Bronchial epithelial cell (primary cell): ENCODE data around the gene NEDD1. TPM values are rescaled to one million over a fixed set of nuclear protein-coding genes. Genes with fewer than 3 reads are reported as not detected.

Experiments
- DNase-seq: peaks from one replicate; pipeline ENCODE4 v3.0.0-alpha.2; 2010; ENCODE audit warnings: low read depth
- FAIRE-seq: peaks from 2 replicates; lab custom pipeline; 2011; peaks lifted over from hg19 to GRCh38; lab: Jason Lieb, UNC
- H3K27me3 ChIP-seq: 2 replicates; pipeline ENCODE4 v1.5.1; 2011; ENCODE audit warnings: low read length; ENCODE audit not compliant: control insufficient read depth, insufficient read depth
- H3K36me3 ChIP-seq: 2 replicates; pipeline ENCODE4 v1.5.1; 2011; ENCODE audit warnings: low read length; ENCODE audit not compliant: control insufficient read depth, insufficient read depth
- H3K4me3 ChIP-seq: 2 replicates; pipeline ENCODE4 v1.5.1; 2011; ENCODE audit warnings: mild to moderate bottlenecking, low read depth, low read length, control low read depth
- total RNA-seq: library from RNA; depleted of rRNA; stranded (reverse); fragments of >200 nt; gene quantifications from 2 replicates; pipeline ENCODE4 v1.2.1, GENCODE V29; 2014
- TF ChIP-seq, protein P1 (sequence below): IDR thresholded peaks from 2 replicates; pipeline ENCODE4 v1.5.1; 2011; ENCODE audit warnings: mild to moderate bottlenecking, moderate library complexity, low read length, control low read depth, inconsistent platforms; ENCODE audit not compliant: insufficient read depth, severe bottlenecking

The NEDD1 gene
- total RNA-seq, 1 donor from 2014 or later, result 35.3 TPM

DNA sequence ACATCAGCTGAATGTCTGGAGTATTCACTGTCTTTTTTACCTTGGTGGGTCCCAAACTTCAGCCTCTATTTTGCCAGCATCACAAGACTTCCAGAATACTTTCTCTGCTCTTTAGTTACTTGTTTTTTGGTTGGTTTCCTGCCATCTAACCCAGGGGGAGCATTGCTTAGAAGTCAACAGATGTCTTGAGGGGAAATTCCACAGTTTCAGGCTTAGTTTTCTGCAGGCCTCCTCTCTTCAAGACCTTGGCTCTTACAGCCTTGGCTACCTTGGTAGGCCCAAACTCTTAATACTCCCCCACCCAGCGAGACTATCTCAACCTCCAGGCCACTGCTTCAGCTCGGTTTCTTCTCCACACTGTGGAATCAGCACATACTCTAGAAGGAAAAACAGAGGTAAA, 41.7 kb downstream of the NEDD1 start:
- FAIRE-seq, result no peak
- TF ChIP-seq, protein P1, sequence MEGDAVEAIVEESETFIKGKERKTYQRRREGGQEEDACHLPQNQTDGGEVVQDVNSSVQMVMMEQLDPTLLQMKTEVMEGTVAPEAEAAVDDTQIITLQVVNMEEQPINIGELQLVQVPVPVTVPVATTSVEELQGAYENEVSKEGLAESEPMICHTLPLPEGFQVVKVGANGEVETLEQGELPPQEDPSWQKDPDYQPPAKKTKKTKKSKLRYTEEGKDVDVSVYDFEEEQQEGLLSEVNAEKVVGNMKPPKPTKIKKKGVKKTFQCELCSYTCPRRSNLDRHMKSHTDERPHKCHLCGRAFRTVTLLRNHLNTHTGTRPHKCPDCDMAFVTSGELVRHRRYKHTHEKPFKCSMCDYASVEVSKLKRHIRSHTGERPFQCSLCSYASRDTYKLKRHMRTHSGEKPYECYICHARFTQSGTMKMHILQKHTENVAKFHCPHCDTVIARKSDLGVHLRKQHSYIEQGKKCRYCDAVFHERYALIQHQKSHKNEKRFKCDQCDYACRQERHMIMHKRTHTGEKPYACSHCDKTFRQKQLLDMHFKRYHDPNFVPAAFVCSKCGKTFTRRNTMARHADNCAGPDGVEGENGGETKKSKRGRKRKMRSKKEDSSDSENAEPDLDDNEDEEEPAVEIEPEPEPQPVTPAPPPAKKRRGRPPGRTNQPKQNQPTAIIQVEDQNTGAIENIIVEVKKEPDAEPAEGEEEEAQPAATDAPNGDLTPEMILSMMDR, result no peak
- Histone ChIP-seq H3K36me3 (no peaks in the 10 kb centered on the region), H3K27me3 (no peaks in the 10 kb centered on the region), H3K4me3 (no peak overlapping the region)
- no peak for DNase-seq

DNA sequence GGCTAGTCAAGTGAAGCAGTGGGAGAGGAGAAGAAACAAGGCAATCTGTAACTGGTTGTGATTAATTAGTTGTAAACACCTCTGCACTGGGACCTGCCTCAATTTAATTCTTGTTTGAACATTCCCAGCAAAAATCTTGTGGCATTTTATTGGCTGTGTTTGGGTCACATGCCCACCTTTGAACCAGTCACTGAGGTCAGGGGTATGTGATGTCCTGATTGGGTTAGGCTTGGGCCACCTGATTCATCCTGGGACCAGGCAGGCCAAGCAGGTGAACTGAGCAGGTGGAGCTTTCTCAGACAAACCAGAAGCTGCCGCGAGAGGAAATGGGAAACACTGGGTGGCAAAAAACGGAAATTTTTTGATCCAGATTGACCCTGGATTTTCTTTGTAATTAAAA, 72.5 kb downstream of the NEDD1 start:
- TF ChIP-seq, protein P1, result no peak

DNA sequence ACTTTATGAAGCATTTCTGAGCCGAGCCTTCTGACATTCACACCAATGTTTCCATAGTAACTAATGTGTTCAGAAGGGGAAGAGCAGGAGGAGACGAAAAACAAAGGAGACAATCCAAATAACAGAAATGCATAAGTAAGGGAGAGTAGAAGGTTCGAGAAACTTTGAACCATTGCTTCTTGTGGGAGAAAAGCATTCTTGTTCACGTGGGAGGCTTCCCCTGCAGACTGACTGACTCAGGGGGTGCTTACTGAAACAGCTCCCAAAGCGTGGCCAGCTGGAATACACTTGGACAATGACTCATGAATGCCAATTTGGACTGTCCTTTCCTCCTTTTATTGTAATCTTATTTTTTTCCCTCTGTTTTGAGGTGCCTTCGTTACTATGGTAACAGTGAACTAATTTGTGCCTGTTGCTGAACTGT, 73.9 kb downstream of the NEDD1 start:
- Histone ChIP-seq H3K36me3 (no peaks in the 10 kb centered on the region), H3K4me3 (no peak overlapping the region), H3K27me3 (peaks cover 4% of the 10 kb centered on the region)
- TF ChIP-seq, protein P1, result no peak
- FAIRE-seq (no peak), DNase-seq (peak; percentile 39)

More for the DNA sequence above, 72.5 kb downstream of the NEDD1 start:
- FAIRE-seq, result no peak
- no peaks in the 10 kb centered on the region for H3K27me3 ChIP-seq
- H3K4me3 ChIP-seq, result no peak overlapping the region
- no peaks in the 10 kb centered on the region for H3K36me3 ChIP-seq
- no peak for DNase-seq

GRCh38 chr12:96981911-96982310, 74.9 kb downstream of the NEDD1 start:
- no peak for DNase-seq
- no peak overlapping the region for H3K4me3 ChIP-seq
- H3K27me3 ChIP-seq, result peaks cover 5% of the 10 kb centered on the region
- TF ChIP-seq, protein P1, result no peak
- no peak for FAIRE-seq
- no peaks in the 10 kb centered on the region for H3K36me3 ChIP-seq

DNA sequence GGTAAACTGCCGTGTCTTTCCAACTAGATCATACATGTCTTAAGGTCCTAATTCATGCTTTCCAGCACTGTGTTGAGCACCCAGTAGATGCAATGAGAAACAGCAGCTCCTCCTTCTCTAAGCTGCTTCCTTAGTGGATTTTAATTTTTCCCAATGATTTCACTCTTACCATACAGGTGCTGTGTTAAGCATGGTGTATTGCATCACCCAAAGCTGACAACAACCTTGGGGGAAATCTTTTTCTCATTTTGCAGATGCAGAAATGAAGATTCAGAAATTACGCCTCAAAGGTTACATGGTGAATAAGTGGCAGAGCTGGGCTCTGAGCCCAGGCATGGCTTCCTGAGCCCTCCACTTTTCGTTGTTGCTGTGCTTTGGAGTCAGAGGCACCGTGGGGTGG, 75.6 kb downstream of the NEDD1 start:
- TF ChIP-seq, protein P1, result no peak
- H3K27me3 ChIP-seq, result peaks cover 5% of the 10 kb centered on the region
- no peak for DNase-seq
- no peak for FAIRE-seq
- H3K4me3 ChIP-seq, result no peak overlapping the region
- H3K36me3 ChIP-seq, result no peaks in the 10 kb centered on the region
